Spleen (tissue), 7 donors: Measurements from ENCODE around the gene TSPAN12.

ENCODE experiments used
- CTCF ChIP-seq, 11 experiments: fragments of 200-600 bp in 7 of 11; fragments of 450-650 bp in 4 of 11; sonication (generic) in 4 of 11; IDR thresholded peaks in 8 of 11; conservative IDR thresholded peaks in 3 of 11; 1 replicate in 7 of 11; 2 replicates in 4 of 11; pipeline versions ENCODE4 v1.4.0 to v1.8.0; 2016 to 2021; ENCODE audit warnings: antibody characterized with exemption in 11 of 11, inconsistent platforms in 4 of 11, mild to moderate bottlenecking in 1 of 11
- POLR2A ChIP-seq, 3 donors: fragments of 450-650 bp; IDR thresholded peaks; one replicate each; pipeline ENCODE4 v1.5.1; 2017; ENCODE audit warnings: antibody characterized with exemption in 3 of 3, mild to moderate bottlenecking in 1 of 3
- POLR2AphosphoS5 ChIP-seq, 3 donors: sonication (generic); formaldehyde crosslinking; IDR thresholded peaks; one replicate each; pipeline ENCODE4 v1.5.1; 2017; ENCODE audit warnings: antibody characterized with exemption in 3 of 3
- donor health status: DM: no; HTN: no; CAD: no; lungs with moderate emphysema.
- donor health status: DM: no; HTN: no; CAD: no.
- donor health status: DM: no; HTN: no; CAD: no.

DNA sequence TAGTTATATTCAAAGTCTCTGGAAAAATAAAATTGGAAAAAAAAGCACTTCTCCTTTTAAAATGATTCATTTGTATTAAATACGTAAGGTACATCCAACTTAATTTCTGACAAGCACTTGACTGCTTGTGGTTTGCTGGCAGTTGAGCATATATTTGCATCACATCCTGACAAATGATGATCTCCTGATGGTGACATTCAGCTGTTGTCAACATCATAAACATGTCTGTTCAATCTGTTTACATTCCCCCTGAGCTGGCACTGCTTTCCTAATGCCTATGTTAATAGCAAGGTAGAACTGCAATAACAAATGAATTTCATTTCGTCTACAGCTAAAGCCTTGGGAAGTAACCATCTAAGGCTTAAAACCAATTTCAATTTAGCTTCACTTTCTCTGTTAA lies 24.4 kb downstream of the TSPAN12 start:
- no peak for TF ChIP-seq POLR2A (IDR thresholded peaks at IDR 0.05)
- no peak for TF ChIP-seq CTCF (IDR thresholded peaks at IDR 0.05 in 8 of 11, conservative IDR thresholded peaks at IDR 0.05 in 3 of 11)
- TF ChIP-seq POLR2AphosphoS5 (IDR thresholded peaks at IDR 0.05) = no peak
